Right lobe of liver (tissue), 6 donors: ENCODE measurements around the gene SKIDA1. TPM values are rescaled to one million over a fixed set of nuclear protein-coding genes. Genes with fewer than 3 reads are reported as not detected.

ENCODE experiments used
- ATAC-seq, 4 donors: fragments of 200-7000 bp; cut with Tn5 transposase; one replicate each; pipeline ENCODE4 v1.9.1; 2020; ENCODE audit warnings: mild to moderate bottlenecking in 4 of 4, moderate library complexity in 4 of 4
- DNase-seq, 3 donors: peaks; one replicate each; pipeline ENCODE4 v3.0.0-alpha.2; 2020
- H3K27ac ChIP-seq, 3 donors: fragments of 200-600 bp; one replicate each; pipeline ENCODE4 v1.8.0; 2022
- H3K27me3 ChIP-seq, 2 donors: fragments of 200-600 bp; one replicate each; pipeline ENCODE4 v1.8.0; 2022
- H3K36me3 ChIP-seq, 4 donors: fragments of 200-600 bp; sonication (generic) in 1 of 4; one replicate each; pipeline versions ENCODE4 v1.5.1 to v1.8.0; 2017 to 2022; ENCODE audit warnings: control low read depth in 1 of 4
- H3K4me1 ChIP-seq, 4 donors: fragments of 200-600 bp; sonication (generic) in 1 of 4; one replicate each; pipeline versions ENCODE4 v1.5.1 to v1.8.0; 2017 to 2022; ENCODE audit warnings: control low read depth in 1 of 4
- H3K4me3 ChIP-seq, 3 donors: fragments of 200-600 bp; one replicate each; pipeline ENCODE4 v1.8.0; 2022
- H3K9me3 ChIP-seq, 4 donors: fragments of 200-600 bp; sonication (generic) in 1 of 4; one replicate each; pipeline versions ENCODE4 v1.5.1 to v1.8.0; 2017 to 2022; ENCODE audit warnings: control low read depth in 1 of 4
- CTCF ChIP-seq, 4 donors: fragments of 200-600 bp in 3 of 4; fragments of 450-650 bp in 1 of 4; IDR thresholded peaks; one replicate each; pipeline versions ENCODE4 v1.5.1 to v1.8.0; 2016 to 2022; ENCODE audit warnings: antibody characterized with exemption in 4 of 4, mild to moderate bottlenecking in 2 of 4
- POLR2A ChIP-seq: fragments of 450-650 bp; IDR thresholded peaks from one replicate; pipeline ENCODE4 v1.6.1; 2017; ENCODE audit warnings: antibody characterized with exemption, mild to moderate bottlenecking
- WGBS: methylation state at CpG from one replicate; pipeline ENCODE4 v1.1.6; 2018; ENCODE audit warnings: low coverage, low lambda C conversion rate; ENCODE audit not compliant: insufficient coverage; ENCODE audit errors: missing lambda C conversion rate; 5-methylcytosine and 5-hydroxymethylcytosine counted together
- intact Hi-C, 2 donors: fragments of 100-400 bp; cut with DNase I; formaldehyde crosslinking; loops; one replicate each; pipeline versions ENCODE4 v1.11.2 to v1.14.1; 2022
- total RNA-seq, 6 experiments: library from RNA; depleted of rRNA in 2 of 6; stranded (reverse); fragments of >200 nt in 2 of 6; fragmentation: NEBNext Ultra II Directional in 3 of 6; extraction: Animal tissue kit (Norgen Biotek cat#: 25700) in 3 of 6; gene quantifications; one replicate each; pipeline versions ENCODE4 v1.1.0 to v1.2.4, GENCODE V29; 2016 to 2023
- donor health status: DM: no; HTN: yes; CAD: no.
- donor health status: DM: no; HTN: no; CAD: no.
- donor health status: DM: no; HTN: no; CAD: no.
- donor health status: DM: no; HTN: yes; CAD: no.
- donor health status: DM: no; HTN: yes; CAD: no.

The SKIDA1 gene
- total RNA-seq, 6 experiments from 2014 or later = 0.31 to 3.9 (median 2.1) TPM

- TF ChIP-seq POLR2A (no peak), CTCF (IDR thresholded peaks at IDR 0.05) (no peak)
- Histone ChIP-seq H3K27ac (peak overlapping the region; percentile 48 to 86 (median 71)), H3K36me3 (no peaks in the 10 kb centered on the region), H3K9me3 (no peaks in the 10 kb centered on the region), H3K27me3 (no peaks in the 10 kb centered on the region), H3K4me3 (peak overlapping the region; percentile 41 to 52 (median 49)), H3K4me1 (peaks cover 0 to 59% (median 10%) of the 10 kb centered on the region in 4 donors)
- WGBS = 12% methylated on average over 4 of the region's 14 CpGs
- intact Hi-C loops = no loop called here
- DNase-seq = no peak
- no peak for ATAC-seq
Observed at GRCh38 chr10:21500578-21500910, 24.9 kb downstream of the SKIDA1 start.

- Histone ChIP-seq H3K27ac (peak overlapping the region; percentile 48 to 86 (median 71)), H3K27me3 (no peaks in the 10 kb centered on the region), H3K4me1 (peaks cover 0 to 56% (median 8%) of the 10 kb centered on the region in 4 donors), H3K36me3 (no peaks in the 10 kb centered on the region), H3K9me3 (no peaks in the 10 kb centered on the region), H3K4me3 (peak overlapping the region; percentile 41 to 52 (median 49))
- intact Hi-C loops = loop anchor here in 1 of 2 donors (10.0 kb wide), 1 partner anchor 455 kb away; no protein-coding TSS in a partner anchor
- ATAC-seq = peak in 3 of 4 donors; percentile 2 to 21 (median 2)
- peak; percentile 51 to 68 (median 60) for DNase-seq
- TF ChIP-seq CTCF (IDR thresholded peaks at IDR 0.05) = peak in 1 of 4 donors; percentile 4
- TF ChIP-seq POLR2A = no peak
- WGBS = 14% methylated on average over 18 of the region's 72 CpGs
Observed at GRCh38 chr10:21499701-21500577, 25.5 kb downstream of the SKIDA1 start.

GRCh38 chr10:21498986-21499385 is 26.5 kb downstream of the SKIDA1 start:
- Histone ChIP-seq H3K4me3 (peak overlapping the region in 1 of 3 donors; percentile 52), H3K27ac (peak overlapping the region; percentile 48 to 86 (median 71)), H3K27me3 (no peaks in the 10 kb centered on the region), H3K36me3 (no peaks in the 10 kb centered on the region), H3K9me3 (no peaks in the 10 kb centered on the region), H3K4me1 (peaks cover 0 to 55% (median 8%) of the 10 kb centered on the region in 4 donors)
- DNase-seq (no peak), ATAC-seq (no peak)
- intact Hi-C loops = loop anchor here in 1 of 2 donors (10.0 kb wide), 1 partner anchor 456 kb away; no protein-coding TSS in a partner anchor
- no peak for TF ChIP-seq CTCF (IDR thresholded peaks at IDR 0.05)
- TF ChIP-seq POLR2A = no peak
- WGBS = 89% methylated on average over 8 of the region's 8 CpGs

GRCh38 chr10:21498377-21498776 is 27.1 kb downstream of the SKIDA1 start:
- DNase-seq (no peak), ATAC-seq (no peak)
- Histone ChIP-seq H3K36me3 (no peaks in the 10 kb centered on the region), H3K9me3 (no peaks in the 10 kb centered on the region), H3K27me3 (no peaks in the 10 kb centered on the region), H3K4me3 (no peak overlapping the region), H3K27ac (peak overlapping the region in 1 of 3 donors; percentile 86), H3K4me1 (peaks cover 0 to 49% (median 8%) of the 10 kb centered on the region in 4 donors)
- intact Hi-C loops = loop anchor here in 1 of 2 donors (10.0 kb wide), 1 partner anchor 456 kb away; no protein-coding TSS in a partner anchor
- WGBS = 37% methylated on average over 2 of the region's 2 CpGs
- no peak for TF ChIP-seq POLR2A
- TF ChIP-seq CTCF (IDR thresholded peaks at IDR 0.05) = no peak
